ENCODE data around the gene PIP4K2C. TPM values are rescaled to one million over a fixed set of nuclear protein-coding genes. Genes with fewer than 3 reads are reported as not detected.

Gene PIP4K2C
- total and polyA plus RNA-seq, 10 of the 15 experiments (the other 5 are each of a cell fraction or from before 2014, with no cell fraction given): 4.8 to 25.1 (median 14.9) TPM

- Histone ChIP-seq H4K20me1 (ENCODE audit: control insufficient read depth, insufficient read depth) (no peaks in the 10 kb centered on the region), H2AFZ (ENCODE audit: control insufficient read depth, low read depth, low read length) (no peak overlapping the region), H3K27ac (ENCODE audit: control insufficient read depth, insufficient read depth) (no peak overlapping the region), H3K4me1 (ENCODE audit: control insufficient read depth, insufficient read depth, low read length) (peaks cover 4% of the 10 kb centered on the region), H3K4me2 (ENCODE audit: control insufficient read depth, insufficient read depth) (no peak overlapping the region), H3K9ac (ENCODE audit: control insufficient read depth, insufficient read depth, low read length) (no peak overlapping the region), H3K79me2 (ENCODE audit: control insufficient read depth, insufficient read depth, low read length) (no peaks in the 10 kb centered on the region), H3K9me3 (replicated peaks; ENCODE audit: control insufficient read depth, insufficient read depth, low read length) (no peaks in the 10 kb centered on the region), H3K27me3 (replicated peaks in 1 of 2; ENCODE audit: control insufficient read depth in 2 of 2, insufficient read depth in 2 of 2, low read length in 1 of 2) (peaks cover 24 to 25% of the 10 kb centered on the region in 2 experiments), H3K36me3 (ENCODE audit: control insufficient read depth in 2 of 2, insufficient read depth in 2 of 2, low read length in 1 of 2) (no peaks in the 10 kb centered on the region), H3K4me3 (no peak overlapping the region)
- TF ChIP-seq SIX5 (IDR thresholded peaks at IDR 0.05; ENCODE audit: low read depth, low read length, severe bottlenecking): no peak
- TF ChIP-seq SUZ12 (IDR thresholded peaks at IDR 0.05; ENCODE audit: unreplicated experiment): no peak
- TF ChIP-seq NR2F1 (conservative IDR thresholded peaks at IDR 0.05): no peak
- TF ChIP-seq ESRRA (IDR thresholded peaks at IDR 0.05; ENCODE audit: low read length): no peak
- BruUV-seq (replicated peaks): no TSS peak
- CTCF ChIA-PET: interaction anchor here (4.2 kb wide), 1 partner anchor 42 kb away, joined by 17 read pairs; no protein-coding TSS in a partner anchor
- DNase-seq (ENCODE audit: low read depth, low spot score): no peak
- no peak for FAIRE-seq
- in situ Hi-C loops (cut with MboI): no loop called here
- ATAC-seq: no peak
- 48% methylated on average over 13 of the region's 13 CpGs for WGBS (ENCODE audit: insufficient coverage, insufficient replicate concordance, low lambda C conversion rate, missing lambda C conversion rate)
- SMC1A ChIA-PET (ENCODE audit: uncharacterized antibody, unreplicated experiment): interaction anchor here (0.6 kb wide), 1 partner anchor 15 kb away, joined by 3 read pairs; no protein-coding TSS in a partner anchor
- intact Hi-C loops (cut with micrococcal nuclease; ENCODE audit: unreplicated experiment): no loop called here
- RAD21 ChIA-PET (ENCODE audit: unreplicated experiment): no interaction called here
- POLR2A ChIA-PET: no interaction called here
These were observed 35.3 kb downstream of the PIP4K2C start for GRCh38 chr12:57626111-57626920.

GRCh38 chr12:57626921-57627445 is 36.0 kb downstream of the PIP4K2C start:
- no peak for FAIRE-seq
- ChIA-PET SMC1A (ENCODE audit: uncharacterized antibody, unreplicated experiment) (interaction anchor here (1.5 kb wide), 1 partner anchor 13 kb away, joined by 4 read pairs; no protein-coding TSS in a partner anchor), CTCF (interaction anchor here (0.7 to 4.2 kb wide), 4 partner anchors 12 to 117 kb away, joined by 3 to 17 read pairs (median 4); partner anchors contain the start of genes ARHGEF25 and TSPAN31), RAD21 (ENCODE audit: unreplicated experiment) (no interaction called here), POLR2A (no interaction called here)
- no peak for ATAC-seq
- Histone ChIP-seq H3K9ac (ENCODE audit: control insufficient read depth, insufficient read depth, low read length) (no peak overlapping the region), H3K4me1 (ENCODE audit: control insufficient read depth, insufficient read depth, low read length) (no peaks in the 10 kb centered on the region), H3K9me3 (replicated peaks; ENCODE audit: control insufficient read depth, insufficient read depth, low read length) (no peaks in the 10 kb centered on the region), H2AFZ (ENCODE audit: control insufficient read depth, low read depth, low read length) (no peak overlapping the region), H3K4me3 (no peak overlapping the region), H4K20me1 (ENCODE audit: control insufficient read depth, insufficient read depth) (no peaks in the 10 kb centered on the region), H3K36me3 (ENCODE audit: control insufficient read depth in 2 of 2, insufficient read depth in 2 of 2, low read length in 1 of 2) (no peaks in the 10 kb centered on the region), H3K79me2 (ENCODE audit: control insufficient read depth, insufficient read depth, low read length) (no peaks in the 10 kb centered on the region), H3K27ac (ENCODE audit: control insufficient read depth, insufficient read depth) (no peak overlapping the region), H3K4me2 (ENCODE audit: control insufficient read depth, insufficient read depth) (no peak overlapping the region), H3K27me3 (replicated peaks in 1 of 2; ENCODE audit: control insufficient read depth in 2 of 2, insufficient read depth in 2 of 2, low read length in 1 of 2) (peaks cover 23 to 28% of the 10 kb centered on the region in 2 experiments)
- WGBS (ENCODE audit: insufficient coverage, insufficient replicate concordance, low lambda C conversion rate, missing lambda C conversion rate): 14% methylated on average over 9 of the region's 9 CpGs
- TF ChIP-seq RUNX3 (IDR thresholded peaks at IDR 0.05; ENCODE audit: low read length): no peak
- TF ChIP-seq, protein P1, sequence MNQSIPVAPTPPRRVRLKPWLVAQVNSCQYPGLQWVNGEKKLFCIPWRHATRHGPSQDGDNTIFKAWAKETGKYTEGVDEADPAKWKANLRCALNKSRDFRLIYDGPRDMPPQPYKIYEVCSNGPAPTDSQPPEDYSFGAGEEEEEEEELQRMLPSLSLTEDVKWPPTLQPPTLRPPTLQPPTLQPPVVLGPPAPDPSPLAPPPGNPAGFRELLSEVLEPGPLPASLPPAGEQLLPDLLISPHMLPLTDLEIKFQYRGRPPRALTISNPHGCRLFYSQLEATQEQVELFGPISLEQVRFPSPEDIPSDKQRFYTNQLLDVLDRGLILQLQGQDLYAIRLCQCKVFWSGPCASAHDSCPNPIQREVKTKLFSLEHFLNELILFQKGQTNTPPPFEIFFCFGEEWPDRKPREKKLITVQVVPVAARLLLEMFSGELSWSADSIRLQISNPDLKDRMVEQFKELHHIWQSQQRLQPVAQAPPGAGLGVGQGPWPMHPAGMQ (IDR thresholded peaks at IDR 0.05; ENCODE audit: borderline replicate concordance): no peak
- TF ChIP-seq DPF2 (IDR thresholded peaks at IDR 0.05): no peak
- no peak for TF ChIP-seq HDAC2 (IDR thresholded peaks at IDR 0.05)
- TF ChIP-seq WRNIP1 (IDR thresholded peaks at IDR 0.05; ENCODE audit: borderline replicate concordance, low read depth, low read length): no peak
- TF ChIP-seq SUZ12 (IDR thresholded peaks at IDR 0.05; ENCODE audit: unreplicated experiment): no peak
- BruUV-seq (replicated peaks): no TSS peak
- in situ Hi-C loops (cut with MboI) (no loop called here), intact Hi-C loops (cut with micrococcal nuclease; ENCODE audit: unreplicated experiment) (no loop called here)
- no peak for DNase-seq (ENCODE audit: low read depth, low spot score)
